D721Med (cell line): ENCODE results near the gene ANKRD30BL.
"Not testable (repeated sequence)": the region's sequence is repeated elsewhere in the genome, so short reads cannot be mapped to it uniquely, and the experiment has no call there.

Source experiments
- DNase-seq: peaks from one replicate; pipeline ENCODE4 v3.0.0; 2011; ENCODE audit warnings: low spot score; ENCODE audit not compliant: insufficient read length
- FAIRE-seq: peaks from 2 replicates; lab custom pipeline; 2011; peaks lifted over from hg19 to GRCh38; lab: Jason Lieb, UNC
- CTCF ChIP-seq: IDR thresholded peaks from 2 replicates; pipeline ENCODE4 v1.5.1; 2012; ENCODE audit warnings: mild to moderate bottlenecking, control low read depth; ENCODE audit not compliant: insufficient read depth; ENCODE audit errors: missing control alignments

ANKRD30BL gene, protein sequence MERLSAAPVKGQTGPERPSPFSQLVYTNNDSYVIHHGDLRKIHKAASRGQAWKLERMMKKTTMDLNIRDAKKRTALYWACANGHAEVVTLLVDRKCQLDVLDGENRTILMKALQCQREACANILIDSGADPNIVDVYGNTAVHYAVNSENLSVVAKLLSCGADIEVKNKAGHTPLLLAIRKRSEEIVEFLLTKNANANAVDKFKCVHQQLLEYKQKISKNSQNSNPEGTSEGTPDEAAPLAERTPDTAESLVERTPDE

GRCh38 chr2:132161161-132162124 is at the start of gene ANKRD30BL:
Gene ANKRD30BL, minus strand, starts transcription at chr2:132161952. Its CDS starts 247 bp downstream, at chr2:132161705.
- not testable (repeated sequence) for DNase-seq, FAIRE-seq

DNA sequence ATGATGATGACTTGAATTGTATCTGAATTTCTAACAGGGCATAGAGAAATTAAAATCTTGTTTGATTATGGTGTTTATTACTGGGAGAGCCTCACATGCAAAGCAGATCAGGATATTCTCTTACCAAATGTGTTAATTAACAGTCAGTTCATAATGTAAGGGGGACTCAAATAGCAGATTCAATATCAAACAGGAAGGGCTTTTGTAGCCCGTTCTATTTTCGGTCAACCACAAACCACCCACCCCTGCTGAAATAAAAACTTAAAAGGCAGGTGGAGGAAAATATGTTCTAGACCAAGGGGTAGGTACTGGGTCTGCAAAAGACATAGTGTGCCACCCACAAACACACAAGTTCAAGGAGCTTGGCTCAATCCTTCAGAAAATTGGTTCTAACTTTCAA is 41.1 kb upstream of the ANKRD30BL start:
- not testable (repeated sequence) for DNase-seq, FAIRE-seq

DNA sequence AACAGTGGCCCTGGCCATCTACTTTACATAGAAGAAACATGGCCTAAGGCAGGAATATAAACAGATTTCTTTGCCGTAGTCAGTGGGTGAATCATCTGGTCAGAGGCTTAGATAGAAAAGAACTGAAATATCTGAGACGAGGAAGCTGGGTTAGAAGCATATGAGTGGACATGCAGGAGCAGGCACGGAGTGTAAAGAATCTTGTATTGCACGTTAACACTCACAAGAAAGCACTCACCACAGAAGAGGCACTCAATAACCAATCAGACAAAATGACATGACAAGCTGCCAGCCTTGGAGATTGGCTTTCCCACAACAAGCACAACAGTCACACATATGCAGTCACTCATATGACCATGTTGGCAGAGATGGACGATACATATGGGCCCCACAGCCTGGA is 31.1 kb upstream of the ANKRD30BL start:
- FAIRE-seq, DNase-seq: not testable (repeated sequence)

GRCh38 chr2:132167100-132167499 is 5.3 kb upstream of the ANKRD30BL start:
- not testable (repeated sequence) for DNase-seq, FAIRE-seq

DNA sequence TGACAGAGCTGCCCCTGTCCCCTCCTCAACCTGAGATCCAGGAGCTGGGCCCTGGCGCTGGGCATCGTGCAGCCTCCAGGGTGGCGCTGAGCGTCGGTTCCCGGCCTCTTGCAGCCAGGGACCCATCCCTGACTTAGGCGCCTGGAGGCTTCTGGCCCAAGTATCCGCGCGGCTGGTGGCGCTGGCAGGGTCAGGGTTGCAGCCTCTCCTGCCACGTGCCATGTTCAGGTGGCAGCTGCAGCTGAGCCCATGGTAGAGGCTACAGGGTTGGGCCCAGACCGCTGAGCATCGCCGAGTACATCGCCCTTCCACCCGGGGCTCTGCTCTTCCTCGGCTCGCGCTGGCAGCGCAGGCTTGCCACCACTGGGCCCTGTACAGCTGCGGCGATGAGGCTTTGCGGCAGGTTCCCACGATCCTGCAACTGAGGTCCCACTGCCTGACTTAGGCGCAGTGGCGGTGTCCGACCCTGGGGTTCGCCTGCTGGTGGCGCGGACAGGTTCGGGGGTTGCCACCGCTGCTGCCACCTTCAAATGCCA is 441 bp upstream of the ANKRD30BL start:
- FAIRE-seq, DNase-seq: not testable (repeated sequence)

DNA sequence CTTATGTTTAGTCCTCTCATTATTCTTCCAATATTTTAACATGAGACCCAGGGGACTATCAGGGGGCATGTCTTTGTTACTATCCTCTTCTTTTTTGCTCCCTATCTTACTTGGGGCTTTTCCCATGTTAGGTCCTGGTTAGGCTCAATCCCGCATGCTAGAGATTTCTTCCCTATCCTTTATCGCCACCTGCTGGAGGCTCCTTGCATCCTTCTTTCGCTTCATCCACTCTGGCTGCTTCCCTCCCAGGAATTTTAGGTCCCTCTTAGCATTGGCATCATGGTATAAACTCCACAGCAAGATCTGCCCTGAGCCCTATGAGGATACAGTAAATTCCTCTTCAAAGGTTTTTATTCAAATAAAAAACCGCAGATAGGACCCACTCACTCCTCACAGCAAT is 15.0 kb downstream of the ANKRD30BL start:
- peak; percentile 64 for TF ChIP-seq CTCF
- not testable (repeated sequence) for FAIRE-seq, DNase-seq
